GM18870 (cell line): ENCODE measurements around the gene MID1.

Experiments
- ATAC-seq: cut with Tn5 transposase; IDR thresholded peaks from one replicate; pipeline ENCODE4 v1.9.1; 2021; ENCODE audit warnings: moderate library complexity; ENCODE audit not compliant: unreplicated experiment

The MID1 gene

GRCh38 chrX:10447564-10448214 lies 172.7 kb downstream of the MID1 start:
- no peak for ATAC-seq

- ATAC-seq = no peak
These were observed 176.2 kb downstream of the MID1 start for GRCh38 chrX:10444204-10444603.

GRCh38 chrX:10441464-10441863 lies 178.9 kb downstream of the MID1 start:
- ATAC-seq = no peak

GRCh38 chrX:10433296-10433965 lies 187.0 kb downstream of the MID1 start:
- ATAC-seq = no peak

DNA sequence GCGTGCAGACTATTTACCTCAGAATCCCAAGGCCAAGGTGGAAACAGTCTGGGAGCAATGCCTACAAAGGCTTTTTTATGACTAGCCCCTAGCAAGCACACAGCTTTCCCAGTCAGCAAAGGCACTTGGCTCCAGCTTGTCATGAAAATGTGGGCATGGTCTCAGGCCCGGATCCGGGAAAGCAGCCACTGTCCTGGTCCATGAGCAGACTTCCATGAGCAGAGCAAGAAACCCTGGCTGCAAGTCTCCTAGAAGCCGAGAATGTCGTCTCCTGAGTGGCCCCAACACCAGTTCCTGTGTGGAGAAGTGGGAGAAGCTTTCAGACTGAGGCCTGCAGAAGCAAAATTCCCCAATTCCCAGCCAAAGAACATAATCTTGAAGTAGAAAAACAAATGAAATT lies 190.5 kb downstream of the MID1 start:
- ATAC-seq = no peak

DNA sequence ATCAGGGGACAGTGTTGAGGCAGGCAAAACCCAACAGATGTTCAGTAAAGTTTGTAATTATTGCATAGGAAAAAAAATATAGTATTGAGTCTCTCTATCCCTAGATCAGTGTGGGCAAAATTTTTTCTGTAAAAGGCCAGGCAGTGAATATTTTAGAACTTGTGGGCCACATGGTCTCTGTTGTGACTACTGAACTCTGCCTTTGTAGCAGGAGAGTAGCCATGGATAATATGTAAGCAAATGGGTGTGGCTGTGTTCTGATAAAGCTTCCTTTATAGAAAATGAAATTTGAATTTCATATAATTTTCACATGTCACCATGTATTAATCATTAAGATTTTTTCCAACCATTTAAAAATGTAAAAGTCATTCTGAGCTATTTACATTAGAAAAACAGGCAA lies 193.1 kb downstream of the MID1 start:
- no peak for ATAC-seq

DNA sequence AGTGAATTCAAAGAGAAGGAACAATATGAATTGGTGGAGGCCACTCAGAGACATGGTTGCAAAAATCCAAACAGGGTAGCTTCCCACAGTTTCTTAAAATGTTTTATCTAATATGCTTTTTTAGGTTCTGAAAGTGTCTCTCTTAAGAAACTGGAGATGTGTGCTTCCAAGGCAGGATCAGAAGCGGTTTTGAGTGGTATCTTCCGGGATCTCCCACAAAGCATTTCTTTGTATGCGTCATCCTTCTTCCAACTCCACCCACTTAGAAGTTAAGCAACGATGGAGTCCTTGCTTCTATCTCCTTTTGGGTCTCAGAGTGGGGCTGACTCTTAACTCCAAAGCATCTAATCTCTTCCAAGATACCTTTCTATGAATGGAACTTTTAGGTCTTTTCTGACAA lies 196.7 kb downstream of the MID1 start:
- ATAC-seq = no peak

- no peak for ATAC-seq
These were observed 200.3 kb downstream of the MID1 start for GRCh38 chrX:10420134-10420533.

GRCh38 chrX:10416424-10416823 lies 204.0 kb downstream of the MID1 start:
- ATAC-seq = no peak

DNA sequence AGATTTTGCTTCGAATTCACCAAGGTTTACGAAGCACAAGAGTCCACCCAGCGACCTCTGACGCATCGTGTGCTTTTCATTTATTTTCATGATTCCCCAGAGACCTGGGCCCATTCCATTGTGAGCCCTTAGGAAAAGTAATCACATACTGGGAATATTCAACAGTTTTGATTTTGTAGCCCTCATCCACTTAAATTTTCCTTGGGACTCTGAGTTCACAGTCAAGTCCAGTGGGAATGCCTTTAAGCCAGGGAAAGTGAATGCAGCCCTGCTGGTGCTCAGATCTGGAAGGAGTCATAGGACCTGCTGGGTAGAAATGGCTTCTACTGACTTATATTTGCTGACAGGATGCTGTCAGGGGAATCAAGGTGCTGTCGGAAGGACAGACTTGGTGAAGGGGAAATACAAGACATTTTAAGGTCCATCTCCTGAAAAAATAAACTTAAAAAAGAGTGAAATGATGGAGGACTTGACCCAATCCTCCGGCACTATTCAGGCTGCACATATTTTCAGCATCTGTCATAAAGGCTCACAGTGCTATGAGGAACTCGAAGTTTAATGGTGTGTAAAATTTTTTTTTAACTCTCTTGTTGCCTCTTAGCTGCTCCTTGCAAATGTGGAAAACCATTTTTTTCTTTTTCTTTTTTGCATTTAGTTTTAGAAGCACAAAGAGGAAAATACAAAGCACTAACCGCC lies 204.9 kb downstream of the MID1 start:
- ATAC-seq = no peak

DNA sequence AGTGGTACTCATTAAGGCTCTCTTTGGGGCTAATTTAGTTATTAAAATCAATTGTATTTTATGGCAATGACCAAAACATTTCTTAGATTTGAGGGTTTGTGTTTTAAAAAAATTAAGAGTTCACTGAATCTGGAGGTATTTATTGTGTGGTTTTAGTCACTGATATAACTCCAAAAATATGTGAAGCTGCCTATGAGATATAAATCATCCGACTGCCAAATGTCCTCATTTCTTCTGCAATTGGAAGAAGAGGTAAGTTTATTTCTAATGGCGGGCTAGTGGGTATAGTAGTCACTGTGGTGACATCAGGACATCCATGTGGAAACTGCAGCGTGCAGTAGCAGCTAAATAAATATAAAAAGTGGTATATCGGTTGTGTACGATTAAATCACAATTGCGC lies 205.5 kb downstream of the MID1 start:
- ATAC-seq = no peak

GRCh38 chrX:10414156-10414824 lies 206.1 kb downstream of the MID1 start:
- no peak for ATAC-seq

GRCh38 chrX:10404436-10404835 lies 215.9 kb downstream of the MID1 start:
- no peak for ATAC-seq

DNA sequence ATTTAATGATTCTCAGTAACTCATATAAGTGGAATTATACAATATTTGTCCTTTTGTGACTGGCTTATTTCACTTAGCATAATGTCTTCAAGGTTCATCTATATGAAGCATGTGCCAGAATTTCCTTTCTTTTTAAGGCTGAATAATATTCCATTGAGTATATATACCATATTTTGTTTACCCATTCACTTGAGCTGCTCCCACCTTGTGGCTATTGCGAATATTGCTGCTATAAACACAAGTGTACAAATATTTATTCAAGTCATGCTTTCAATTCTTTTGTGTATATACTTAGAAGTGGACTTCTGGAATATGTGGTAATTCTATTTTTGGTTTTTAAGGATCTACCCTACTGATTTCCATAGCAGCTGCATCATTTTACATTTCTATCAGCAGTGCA lies 219.1 kb downstream of the MID1 start:
- ATAC-seq = no peak

DNA sequence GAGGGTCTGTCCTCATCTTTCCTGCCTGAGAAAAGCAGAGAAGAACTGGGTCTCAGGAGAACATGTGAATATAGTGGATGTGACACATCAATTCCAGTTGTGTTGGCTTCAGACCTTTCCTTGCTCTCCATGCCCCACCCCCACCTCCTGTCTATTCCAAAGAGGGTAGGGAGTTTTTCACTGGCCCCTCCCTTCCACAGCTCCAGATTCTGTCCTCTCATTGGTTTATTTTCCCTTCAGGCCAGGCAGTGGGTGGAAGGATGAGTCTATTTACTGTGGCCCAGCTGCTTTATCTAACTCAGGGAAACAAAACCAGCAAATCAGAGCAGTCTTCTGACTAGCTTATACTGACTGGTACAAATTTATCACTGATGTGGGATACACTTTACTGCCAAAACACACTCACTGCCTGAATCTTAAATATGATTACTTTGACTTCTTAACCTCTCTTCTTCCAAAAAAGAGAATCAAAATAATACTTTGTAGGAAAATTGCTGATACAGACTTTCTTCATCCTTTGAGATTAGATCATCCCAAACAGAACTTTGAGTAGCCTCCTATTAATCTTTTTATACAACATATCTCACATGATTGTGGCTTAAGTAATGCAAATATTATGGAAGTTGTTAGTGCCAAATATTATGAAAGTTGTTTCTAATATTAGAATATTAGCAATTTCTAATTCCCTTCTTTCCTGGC lies 221.2 kb downstream of the MID1 start:
- ATAC-seq = no peak

GRCh38 chrX:10398215-10398614 lies 222.2 kb downstream of the MID1 start:
- ATAC-seq = no peak

DNA sequence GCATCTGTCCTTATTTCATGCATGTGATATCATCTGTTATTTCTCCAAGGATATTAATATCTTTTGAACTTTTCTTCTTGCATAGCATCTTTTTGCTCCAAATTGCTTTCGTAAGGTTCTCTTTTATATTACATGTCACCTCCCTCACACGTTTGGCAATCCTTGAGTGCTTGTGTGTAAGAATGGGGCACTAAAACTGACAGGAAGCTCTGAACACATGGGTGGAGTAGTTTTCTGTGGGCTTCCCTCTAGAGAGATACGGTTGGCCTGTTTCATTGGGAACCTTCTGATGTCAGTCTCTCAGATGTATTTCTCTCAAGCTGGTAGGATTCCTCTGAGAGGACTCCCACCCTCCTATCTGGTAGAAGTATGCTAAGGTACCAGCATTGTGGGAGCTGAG lies 223.0 kb downstream of the MID1 start:
- no peak for ATAC-seq

- no peak for ATAC-seq
These were observed 224.7 kb downstream of the MID1 start for GRCh38 chrX:10395643-10396042.
